Liver (tissue), 3 donors: ENCODE data around the gene CLIC5.

Source experiments
- EGR1 ChIP-seq, 2 donors: IDR thresholded peaks; 2 replicates each; pipeline ENCODE4 v1.6.1; 2016 to 2018; ENCODE audit warnings: antibody characterized with exemption in 2 of 2, low read depth in 2 of 2
- HNF4A ChIP-seq, 2 donors: conservative IDR thresholded peaks; 2 replicates each; pipeline ENCODE4 v1.6.1; 2016; ENCODE audit warnings: antibody characterized with exemption in 2 of 2, mild to moderate bottlenecking in 2 of 2
- MAX ChIP-seq: IDR thresholded peaks from 2 replicates; pipeline ENCODE4 v1.6.1; 2016; ENCODE audit warnings: antibody characterized with exemption
- RAD21 ChIP-seq, 2 donors: IDR thresholded peaks; 2 replicates each; pipeline ENCODE4 v1.6.1; 2016; ENCODE audit warnings: antibody characterized with exemption in 2 of 2, mild to moderate bottlenecking in 2 of 2
- SP1 ChIP-seq: IDR thresholded peaks from 2 replicates; pipeline ENCODE4 v1.6.1; 2018; ENCODE audit warnings: antibody characterized with exemption, mild to moderate bottlenecking
- TF ChIP-seq, protein P1 (sequence below): fragments of 150-350 bp; IDR thresholded peaks from 2 replicates; pipeline ENCODE4 v1.5.1; 2017; ENCODE audit warnings: improper control_type of control experiment, low read depth, low read length; ENCODE audit not compliant: missing input control
- donor health status: healthy.
- donor health status: healthy.

- TF ChIP-seq SP1: no peak
- TF ChIP-seq, protein P1, sequence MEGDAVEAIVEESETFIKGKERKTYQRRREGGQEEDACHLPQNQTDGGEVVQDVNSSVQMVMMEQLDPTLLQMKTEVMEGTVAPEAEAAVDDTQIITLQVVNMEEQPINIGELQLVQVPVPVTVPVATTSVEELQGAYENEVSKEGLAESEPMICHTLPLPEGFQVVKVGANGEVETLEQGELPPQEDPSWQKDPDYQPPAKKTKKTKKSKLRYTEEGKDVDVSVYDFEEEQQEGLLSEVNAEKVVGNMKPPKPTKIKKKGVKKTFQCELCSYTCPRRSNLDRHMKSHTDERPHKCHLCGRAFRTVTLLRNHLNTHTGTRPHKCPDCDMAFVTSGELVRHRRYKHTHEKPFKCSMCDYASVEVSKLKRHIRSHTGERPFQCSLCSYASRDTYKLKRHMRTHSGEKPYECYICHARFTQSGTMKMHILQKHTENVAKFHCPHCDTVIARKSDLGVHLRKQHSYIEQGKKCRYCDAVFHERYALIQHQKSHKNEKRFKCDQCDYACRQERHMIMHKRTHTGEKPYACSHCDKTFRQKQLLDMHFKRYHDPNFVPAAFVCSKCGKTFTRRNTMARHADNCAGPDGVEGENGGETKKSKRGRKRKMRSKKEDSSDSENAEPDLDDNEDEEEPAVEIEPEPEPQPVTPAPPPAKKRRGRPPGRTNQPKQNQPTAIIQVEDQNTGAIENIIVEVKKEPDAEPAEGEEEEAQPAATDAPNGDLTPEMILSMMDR: no peak
- no peak for TF ChIP-seq MAX
- TF ChIP-seq RAD21 (IDR thresholded peaks at IDR 0.05): no peak
- TF ChIP-seq HNF4A (conservative IDR thresholded peaks at IDR 0.05): no peak
- TF ChIP-seq EGR1 (IDR thresholded peaks at IDR 0.05; ENCODE audit: low read depth in 2 of 2): no peak
Observed at GRCh38 chr6:45965007-45965406, 50.7 kb downstream of the CLIC5 start.
